ENCODE measurements around the gene TBCD.

TBCD gene

GRCh38 chr17:82839617-82840292 lies 87.9 kb downstream of the TBCD start, which contains the start of gene ZNF750 (continued):
- no peak for TF ChIP-seq ELK4 (IDR thresholded peaks at IDR 0.05; ENCODE audit: borderline replicate concordance, low read depth, low read length)
- TF ChIP-seq ZNF664 (tag by site-specific recombination; IDR thresholded peaks at IDR 0.05) = no peak
- TF ChIP-seq BCL11A (tag by site-specific recombination; IDR thresholded peaks at IDR 0.05; ENCODE audit: low read depth) = no peak
- TF ChIP-seq ZFP37 (tag by site-specific recombination; IDR thresholded peaks at IDR 0.05) = no peak
- no peak for TF ChIP-seq SP2 (tag by site-specific recombination; IDR thresholded peaks at IDR 0.05)
- TF ChIP-seq EGR2 (tag by site-specific recombination; IDR thresholded peaks at IDR 0.05; ENCODE audit: low read depth) = peak; percentile 65; the same call in 1 of the 2 replicates
- no peak for TF ChIP-seq ZNF121 (tag by site-specific recombination; IDR thresholded peaks at IDR 0.05)
- TF ChIP-seq KLF9 (tag by site-specific recombination; IDR thresholded peaks at IDR 0.05; ENCODE audit: low read depth) = no peak
- TF ChIP-seq MZF1 (tag by site-specific recombination; IDR thresholded peaks at IDR 0.05; ENCODE audit: borderline replicate concordance) = no peak
- TF ChIP-seq REPIN1 (tag by site-specific recombination; IDR thresholded peaks at IDR 0.05; ENCODE audit: low read depth) = no peak
- TF ChIP-seq ZSCAN16 (tag by site-specific recombination; IDR thresholded peaks at IDR 0.05) = no peak
- TF ChIP-seq ZNF146 (tag by site-specific recombination; IDR thresholded peaks at IDR 0.05) = no peak
- TF ChIP-seq, protein P1, sequence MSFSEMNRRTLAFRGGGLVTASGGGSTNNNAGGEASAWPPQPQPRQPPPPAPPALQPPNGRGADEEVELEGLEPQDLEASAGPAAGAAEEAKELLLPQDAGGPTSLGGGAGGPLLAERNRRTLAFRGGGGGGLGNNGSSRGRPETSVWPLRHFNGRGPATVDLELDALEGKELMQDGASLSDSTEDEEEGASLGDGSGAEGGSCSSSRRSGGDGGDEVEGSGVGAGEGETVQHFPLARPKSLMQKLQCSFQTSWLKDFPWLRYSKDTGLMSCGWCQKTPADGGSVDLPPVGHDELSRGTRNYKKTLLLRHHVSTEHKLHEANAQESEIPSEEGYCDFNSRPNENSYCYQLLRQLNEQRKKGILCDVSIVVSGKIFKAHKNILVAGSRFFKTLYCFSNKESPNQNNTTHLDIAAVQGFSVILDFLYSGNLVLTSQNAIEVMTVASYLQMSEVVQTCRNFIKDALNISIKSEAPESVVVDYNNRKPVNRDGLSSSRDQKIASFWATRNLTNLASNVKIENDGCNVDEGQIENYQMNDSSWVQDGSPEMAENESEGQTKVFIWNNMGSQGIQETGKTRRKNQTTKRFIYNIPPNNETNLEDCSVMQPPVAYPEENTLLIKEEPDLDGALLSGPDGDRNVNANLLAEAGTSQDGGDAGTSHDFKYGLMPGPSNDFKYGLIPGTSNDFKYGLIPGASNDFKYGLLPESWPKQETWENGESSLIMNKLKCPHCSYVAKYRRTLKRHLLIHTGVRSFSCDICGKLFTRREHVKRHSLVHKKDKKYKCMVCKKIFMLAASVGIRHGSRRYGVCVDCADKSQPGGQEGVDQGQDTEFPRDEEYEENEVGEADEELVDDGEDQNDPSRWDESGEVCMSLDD (tag by site-specific recombination; IDR thresholded peaks at IDR 0.05) = no peak

DNA sequence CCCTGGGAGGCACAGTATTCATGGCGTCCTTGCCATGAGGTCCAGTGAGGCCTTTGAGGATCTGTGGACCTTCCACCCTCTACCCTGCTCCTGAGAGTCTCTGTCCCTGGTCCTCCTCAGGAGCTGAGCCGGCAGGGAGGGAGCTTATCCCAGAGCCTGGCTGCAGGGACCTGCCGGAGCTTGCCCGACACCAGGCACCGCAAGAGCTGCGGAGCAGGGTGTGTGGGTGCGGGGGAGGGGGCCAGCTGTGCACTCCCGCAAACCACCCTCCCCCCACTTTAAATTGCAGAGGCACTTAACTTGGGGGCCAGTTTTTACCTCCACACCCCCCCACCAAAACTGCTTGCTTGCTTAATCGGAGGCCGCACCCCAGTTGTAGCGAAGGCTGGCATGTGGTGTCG lies 88.6 kb downstream of the TBCD start:
- CTCF ChIA-PET = interaction anchor here (0.6 kb wide), 1 partner anchor 73 kb away, joined by 3 read pairs; no protein-coding TSS in a partner anchor
- TF ChIP-seq ZNF341 (tag by site-specific recombination; IDR thresholded peaks at IDR 0.05; ENCODE audit: low read depth) = peak; percentile 30; the same call in 1 of the 2 replicates
- TF ChIP-seq, protein P2, sequence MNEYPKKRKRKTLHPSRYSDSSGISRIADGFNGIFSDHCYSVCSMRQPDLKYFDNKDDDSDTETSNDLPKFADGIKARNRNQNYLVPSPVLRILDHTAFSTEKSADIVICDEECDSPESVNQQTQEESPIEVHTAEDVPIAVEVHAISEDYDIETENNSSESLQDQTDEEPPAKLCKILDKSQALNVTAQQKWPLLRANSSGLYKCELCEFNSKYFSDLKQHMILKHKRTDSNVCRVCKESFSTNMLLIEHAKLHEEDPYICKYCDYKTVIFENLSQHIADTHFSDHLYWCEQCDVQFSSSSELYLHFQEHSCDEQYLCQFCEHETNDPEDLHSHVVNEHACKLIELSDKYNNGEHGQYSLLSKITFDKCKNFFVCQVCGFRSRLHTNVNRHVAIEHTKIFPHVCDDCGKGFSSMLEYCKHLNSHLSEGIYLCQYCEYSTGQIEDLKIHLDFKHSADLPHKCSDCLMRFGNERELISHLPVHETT (tag by site-specific recombination; IDR thresholded peaks at IDR 0.05) = no peak
- TF ChIP-seq, protein P3, sequence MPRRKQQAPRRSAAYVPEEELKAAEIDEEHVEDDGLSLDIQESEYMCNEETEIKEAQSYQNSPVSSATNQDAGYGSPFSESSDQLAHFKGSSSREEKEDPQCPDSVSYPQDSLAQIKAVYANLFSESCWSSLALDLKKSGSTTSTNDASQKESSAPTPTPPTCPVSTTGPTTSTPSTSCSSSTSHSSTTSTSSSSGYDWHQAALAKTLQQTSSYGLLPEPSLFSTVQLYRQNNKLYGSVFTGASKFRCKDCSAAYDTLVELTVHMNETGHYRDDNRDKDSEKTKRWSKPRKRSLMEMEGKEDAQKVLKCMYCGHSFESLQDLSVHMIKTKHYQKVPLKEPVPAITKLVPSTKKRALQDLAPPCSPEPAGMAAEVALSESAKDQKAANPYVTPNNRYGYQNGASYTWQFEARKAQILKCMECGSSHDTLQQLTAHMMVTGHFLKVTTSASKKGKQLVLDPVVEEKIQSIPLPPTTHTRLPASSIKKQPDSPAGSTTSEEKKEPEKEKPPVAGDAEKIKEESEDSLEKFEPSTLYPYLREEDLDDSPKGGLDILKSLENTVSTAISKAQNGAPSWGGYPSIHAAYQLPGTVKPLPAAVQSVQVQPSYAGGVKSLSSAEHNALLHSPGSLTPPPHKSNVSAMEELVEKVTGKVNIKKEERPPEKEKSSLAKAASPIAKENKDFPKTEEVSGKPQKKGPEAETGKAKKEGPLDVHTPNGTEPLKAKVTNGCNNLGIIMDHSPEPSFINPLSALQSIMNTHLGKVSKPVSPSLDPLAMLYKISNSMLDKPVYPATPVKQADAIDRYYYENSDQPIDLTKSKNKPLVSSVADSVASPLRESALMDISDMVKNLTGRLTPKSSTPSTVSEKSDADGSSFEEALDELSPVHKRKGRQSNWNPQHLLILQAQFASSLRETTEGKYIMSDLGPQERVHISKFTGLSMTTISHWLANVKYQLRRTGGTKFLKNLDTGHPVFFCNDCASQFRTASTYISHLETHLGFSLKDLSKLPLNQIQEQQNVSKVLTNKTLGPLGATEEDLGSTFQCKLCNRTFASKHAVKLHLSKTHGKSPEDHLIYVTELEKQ (tag by site-specific recombination; IDR thresholded peaks at IDR 0.05; ENCODE audit: borderline replicate concordance) = no peak
- no peak for TF ChIP-seq ZNF112 (tag by site-specific recombination; IDR thresholded peaks at IDR 0.05)
- TF ChIP-seq REST (tag by site-specific recombination; IDR thresholded peaks at IDR 0.05) = peak; percentile 71
- TF ChIP-seq ZNF473 (tag by site-specific recombination; IDR thresholded peaks at IDR 0.05) = no peak
- TF ChIP-seq ZBTB44 (tag by site-specific recombination; IDR thresholded peaks at IDR 0.05) = peak; percentile 24; the same call in 1 of the 2 replicates

More for the DNA sequence above, 88.6 kb downstream of the TBCD start:
- POLR2A ChIA-PET = no interaction called here
- H3K27ac ChIP-seq (ENCODE audit: extremely low read depth, low read depth, low read length) = no peak overlapping the region
- no peak overlapping the region for H3K4me3 ChIP-seq (ENCODE audit: low read depth, low read length)
- no peaks in the 10 kb centered on the region for H3K9me3 ChIP-seq (ENCODE audit: control insufficient read depth, insufficient read depth, low read depth, low read length)
- no peaks in the 10 kb centered on the region for H3K36me3 ChIP-seq (ENCODE audit: control insufficient read depth in 2 of 2, insufficient read depth in 1 of 2, low read length in 2 of 2)
- no peaks in the 10 kb centered on the region for H3K4me1 ChIP-seq (ENCODE audit: control insufficient read depth, insufficient read depth, low read length)

All from HEK293 (cell line).